ENCODE results near the gene S1PR2. TPM values are rescaled to one million over a fixed set of nuclear protein-coding genes. Genes with fewer than 3 reads are reported as not detected.

Gene S1PR2
- total and polyA plus RNA-seq, 2 donors (not counting 3 experiments of a cell fraction or from before 2014, with no cell fraction given), result 0.70 to 1.0 TPM

GRCh38 chr19:10191347-10191746 is 39.8 kb downstream of the S1PR2 start:
- Histone ChIP-seq H3K79me2 (ENCODE audit: control insufficient read depth, insufficient read depth, low read length) (peaks cover 77% of the 10 kb centered on the region), H2AFZ (ENCODE audit: low read depth, low read length) (no peak overlapping the region), H3K4me1 (ENCODE audit: control insufficient read depth, extremely low read depth, insufficient read depth, low read length) (peaks cover 16% of the 10 kb centered on the region), H3K9me1 (replicated peaks; ENCODE audit: control insufficient read depth, extremely low read depth, insufficient read depth, low read length) (no peaks in the 10 kb centered on the region), H3K4me2 (ENCODE audit: insufficient read depth, low read length) (no peak overlapping the region), H3K4me3 (replicated peaks in 1 of 3; ENCODE audit: insufficient read depth in 1 of 3, low read depth in 1 of 3, low read length in 3 of 3) (no peak overlapping the region), H3K9me3 (replicated peaks; ENCODE audit: control insufficient read depth, insufficient read depth, low read length) (no peaks in the 10 kb centered on the region), H3K27ac (ENCODE audit: insufficient read depth, low read depth, low read length) (no peak overlapping the region), H3K27me3 (ENCODE audit: control insufficient read depth in 2 of 2, insufficient read depth in 2 of 2, low read length in 2 of 2) (no peaks in the 10 kb centered on the region), H4K20me1 (replicated peaks; ENCODE audit: control insufficient read depth, extremely low read depth, insufficient read depth, low read length) (no peaks in the 10 kb centered on the region), H3K36me3 (ENCODE audit: control insufficient read depth in 2 of 2, extremely low read depth in 1 of 2, insufficient read depth in 2 of 2, low read length in 2 of 2) (peaks cover 0 to under 1% of the 10 kb centered on the region in 2 experiments), H3K9ac (replicated peaks; ENCODE audit: extremely low read depth, insufficient read depth, low read length) (no peak overlapping the region)
- ChIA-PET CTCF (interaction anchor here (0.6 to 1.7 kb wide), 2 partner anchors 59 to 113 kb away, joined by 4 to 9 read pairs; no protein-coding TSS in a partner anchor), POLR2A (no interaction called here)
- DNase-seq (ENCODE audit: low read depth, low spot score) (peak; percentile 97), FAIRE-seq (peak; percentile 94)
- intact Hi-C loops (cut with micrococcal nuclease), result loop anchor here (10.0 kb wide), 2 partner anchors 87 to 193 kb away; partner anchors contain the start of genes ANGPTL6, PPAN and TYK2
- no peak for TF ChIP-seq CTCF (IDR thresholded peaks at IDR 0.05; ENCODE audit: extremely low read depth in 1 of 2, insufficient read depth in 1 of 2, low read depth in 1 of 2, low read length in 2 of 2)
- TF ChIP-seq POLR2AphosphoS5 (IDR thresholded peaks at IDR 0.05; ENCODE audit: insufficient read depth, low read depth, low read length), result peak; percentile 69
- TF ChIP-seq JUN (IDR thresholded peaks at IDR 0.05; ENCODE audit: borderline replicate concordance, insufficient read depth, insufficient read length, low read depth), result no peak
- TF ChIP-seq GATA2 (IDR thresholded peaks at IDR 0.05; ENCODE audit: insufficient read depth, insufficient read length, low read depth, low read length), result no peak
- no peak for TF ChIP-seq MYC (IDR thresholded peaks at IDR 0.05; ENCODE audit: low read depth, low read length)
- no peak for TF ChIP-seq POLR2A (IDR thresholded peaks at IDR 0.05; ENCODE audit: low read depth, low read length)
- peak; percentile 40 for TF ChIP-seq FOS (IDR thresholded peaks at IDR 0.05; ENCODE audit: borderline replicate concordance, insufficient read depth, low read length)
- TF ChIP-seq EZH2 (IDR thresholded peaks at IDR 0.05; ENCODE audit: borderline replicate concordance, low read depth, low read length, severe bottlenecking), result no peak
- no TSS peak for BruUV-seq (replicated peaks)
- dilution Hi-C loops (cut with MboI; ENCODE audit: extremely low pct_ligation_motif_present, low sequenced_read_pairs), result no loop called here
